Left lobe of liver (tissue), 2 donors: ENCODE measurements around the gene UBR3. TPM values are rescaled to one million over a fixed set of nuclear protein-coding genes. Genes with fewer than 3 reads are reported as not detected.
"Not testable (repeated sequence)": the region's sequence is repeated elsewhere in the genome, so short reads cannot be mapped to it uniquely, and the experiment has no call there.

Experiments
- ATAC-seq: fragments of 200-7000 bp; cut with Tn5 transposase; one replicate; pipeline ENCODE4 v1.9.1; 2020; ENCODE audit warnings: mild to moderate bottlenecking, moderate library complexity
- DNase-seq: peaks from one replicate; pipeline ENCODE4 v3.0.0-alpha.2; 2020; ENCODE audit warnings: low spot score
- total RNA-seq: library from RNA; stranded (reverse); gene quantifications from one replicate; pipeline ENCODE4 v1.2.1, GENCODE V29; 2021
- donor health status: DM: no; HTN: no; CAD: no; lungs with moderate emphysema.
- donor health status: DM: no; HTN: yes; CAD: no.

UBR3 gene
- total RNA-seq, 1 donor from 2014 or later: 27.6 TPM

DNA sequence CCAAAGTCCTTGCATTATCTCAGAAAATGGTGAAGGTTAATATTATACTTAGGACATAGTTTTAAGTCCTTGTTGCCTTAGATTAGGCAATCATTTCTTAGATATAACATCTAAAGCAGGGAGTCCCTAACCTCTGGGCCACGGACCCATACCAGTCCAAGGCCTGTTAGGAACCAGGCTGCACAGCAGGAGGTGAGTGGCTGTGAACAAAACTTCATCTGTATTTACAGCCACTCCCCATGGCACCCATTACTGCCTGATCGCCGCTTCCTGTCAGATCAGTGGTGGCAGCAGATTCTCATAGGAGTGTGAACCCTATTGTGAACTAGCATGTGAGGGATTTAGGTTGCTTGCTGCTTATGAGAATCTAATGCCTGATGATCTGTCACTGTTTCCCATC, 264.2 kb downstream of the UBR3 start:
- DNase-seq (no peak), ATAC-seq (no peak)

DNA sequence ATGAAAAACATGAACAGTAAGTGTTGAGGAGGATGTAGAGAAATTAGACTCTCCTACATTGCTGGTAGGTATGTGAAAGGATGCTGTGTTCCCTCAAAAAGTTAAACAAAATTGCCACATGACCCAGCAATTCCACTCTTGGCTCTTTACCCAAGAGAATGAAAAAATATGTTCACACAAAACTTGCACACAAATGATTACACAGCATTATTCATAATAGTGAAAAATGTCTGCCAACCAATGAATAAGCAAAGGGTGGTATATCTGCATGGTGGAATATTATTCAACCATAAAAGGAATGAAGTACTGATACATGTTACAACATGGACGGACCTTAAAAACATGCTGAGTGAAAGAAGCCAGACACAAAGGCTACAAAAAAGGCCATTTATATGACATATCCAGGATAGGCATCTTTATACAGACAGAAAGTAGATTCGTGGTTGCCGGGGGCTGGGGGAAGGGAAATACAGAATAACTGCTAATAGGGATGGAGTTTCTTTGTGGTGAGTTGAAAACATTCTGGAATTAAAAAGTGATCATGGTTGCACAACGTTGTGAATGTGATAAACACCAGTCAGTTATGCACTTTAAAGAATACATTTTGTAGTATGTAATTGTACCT, 265.3 kb downstream of the UBR3 start:
- DNase-seq: no peak
- ATAC-seq: no peak

DNA sequence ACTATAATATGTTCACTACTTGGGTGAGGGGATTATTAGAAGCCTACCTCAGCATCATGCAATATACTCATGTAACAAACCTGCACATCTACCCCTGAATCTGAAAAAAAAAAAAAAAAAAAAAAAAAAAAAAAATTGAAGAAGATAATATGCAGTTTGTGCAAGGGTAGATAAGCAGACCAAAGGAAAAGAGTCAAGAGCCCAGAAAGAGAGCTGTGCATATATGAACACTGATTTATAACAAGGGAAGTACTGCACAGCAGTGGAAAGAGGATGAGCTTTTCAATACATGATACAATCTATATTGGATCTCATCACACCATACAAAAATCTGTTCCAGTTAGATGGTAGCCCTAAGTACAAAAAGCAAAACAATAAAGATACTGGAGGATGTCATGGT, 268.1 kb downstream of the UBR3 start:
- no peak for DNase-seq
- no peak for ATAC-seq

DNA sequence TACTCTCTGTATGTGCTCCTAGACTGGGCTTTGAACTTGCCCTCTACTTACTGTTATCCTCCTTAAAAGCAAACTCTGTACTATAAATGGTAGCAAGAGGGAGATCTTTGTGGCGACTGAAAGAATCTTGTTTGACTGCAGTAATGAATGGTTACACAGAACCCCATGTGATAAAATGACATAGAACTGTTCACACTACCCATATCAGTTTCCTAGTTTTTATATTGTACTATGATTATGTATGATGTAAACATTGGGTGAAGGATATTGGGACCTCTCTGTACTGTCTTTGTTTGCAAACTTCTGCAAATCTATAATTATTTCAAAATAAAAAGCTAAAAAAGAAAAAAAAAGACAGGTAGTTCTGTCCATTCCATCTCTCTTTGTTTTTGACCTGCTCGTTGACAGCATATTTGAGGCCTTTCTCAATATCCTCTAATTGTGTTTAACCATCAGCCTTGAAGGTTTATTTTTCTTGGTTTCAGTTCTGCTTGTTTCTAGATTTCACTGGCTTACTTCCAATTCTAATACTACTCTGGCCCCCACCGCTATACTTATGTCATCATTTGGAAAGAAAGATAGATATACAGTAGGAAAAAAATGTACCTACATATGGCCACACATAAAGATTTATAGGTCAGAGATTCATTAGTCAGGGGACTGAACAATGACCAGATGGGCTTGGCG, 271.5 kb downstream of the UBR3 start:
- DNase-seq (no peak), ATAC-seq (no peak)

DNA sequence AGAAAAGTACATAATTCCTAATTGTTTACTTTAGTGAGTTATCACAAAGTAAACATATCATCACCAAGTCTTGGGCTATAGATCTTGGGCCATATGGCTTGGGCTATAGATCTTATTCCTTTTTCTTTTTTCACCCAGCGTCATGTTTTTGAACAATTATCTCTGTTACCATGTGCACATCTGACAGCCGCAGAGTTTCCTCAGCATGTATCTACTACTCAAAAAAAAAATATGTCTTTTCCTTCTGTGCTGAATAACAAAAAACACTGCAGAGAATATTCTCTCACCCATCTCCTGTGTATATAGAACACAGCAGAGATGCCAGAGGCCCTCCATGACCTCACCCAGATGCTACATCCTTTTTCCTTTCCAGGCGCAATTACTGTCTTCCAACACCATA, 274.5 kb downstream of the UBR3 start:
- ATAC-seq: no peak
- no peak for DNase-seq

DNA sequence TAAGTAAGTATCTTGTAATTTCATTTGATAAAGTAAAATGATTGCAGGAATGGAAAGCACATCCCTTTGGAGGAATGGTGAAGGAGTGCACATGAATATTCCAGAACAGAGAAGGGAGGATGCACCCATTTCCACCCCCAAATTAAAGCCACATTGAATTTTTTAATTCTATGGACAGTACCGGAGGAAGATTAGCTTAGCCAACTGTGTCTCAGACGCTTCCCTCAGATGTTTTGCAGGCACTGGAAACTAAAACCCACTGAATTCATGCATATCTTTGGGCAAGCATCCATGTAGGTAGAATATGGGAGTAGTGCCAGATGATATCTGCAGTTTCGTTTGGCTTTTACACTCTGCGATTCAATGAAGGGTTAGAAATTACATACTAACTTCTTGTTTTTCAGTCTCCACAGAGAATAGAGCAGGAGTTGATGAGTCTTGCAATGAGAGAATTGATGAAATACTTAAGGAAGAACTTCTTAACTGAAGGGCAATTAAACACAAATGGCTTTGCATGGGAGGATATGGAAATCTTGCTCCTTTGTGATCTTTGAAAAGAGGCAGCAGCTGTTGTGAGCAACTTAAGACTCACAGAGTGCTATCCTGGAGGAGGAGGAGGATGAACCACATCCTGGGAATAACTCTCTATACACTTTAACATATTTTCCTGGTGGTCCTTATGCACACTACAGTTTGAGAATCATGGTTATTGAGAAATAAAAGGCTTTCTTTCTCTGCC, 279.0 kb downstream of the UBR3 start:
- ATAC-seq: no peak
- no peak for DNase-seq

DNA sequence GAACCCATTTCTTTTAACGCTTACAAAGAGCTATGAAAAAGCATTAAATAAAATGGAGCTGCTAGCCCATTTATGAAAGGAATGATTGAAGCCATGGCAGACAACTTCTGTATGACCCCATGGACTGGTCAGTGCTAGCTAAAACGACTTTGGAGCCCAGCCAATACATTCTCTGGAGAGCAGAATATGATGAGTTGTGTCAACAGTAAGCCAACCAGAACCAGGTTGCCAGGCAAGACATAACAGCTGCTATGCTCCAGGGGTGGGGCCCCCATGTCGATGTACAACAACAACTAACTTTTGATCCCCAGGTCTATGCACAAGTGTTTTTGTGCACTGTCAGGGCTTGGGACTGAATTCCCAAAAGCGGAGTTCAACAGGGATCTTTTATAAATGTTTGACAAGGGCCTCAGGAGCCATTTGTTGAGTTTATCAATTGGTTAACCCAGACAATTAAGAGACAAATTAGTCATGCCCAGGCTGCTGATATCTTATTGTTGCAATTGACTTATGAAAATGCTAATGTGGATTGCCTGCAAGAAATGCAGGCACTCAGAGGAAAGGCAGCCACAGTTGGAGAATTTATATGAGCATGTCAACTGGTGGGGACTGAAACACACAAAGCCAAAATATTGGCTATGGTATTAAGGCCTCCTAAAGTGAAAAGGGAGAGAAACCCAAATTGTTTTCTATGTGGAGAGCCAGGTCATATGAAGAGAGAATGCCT, 286.1 kb downstream of the UBR3 start:
- no peak for ATAC-seq
- no peak for DNase-seq

DNA sequence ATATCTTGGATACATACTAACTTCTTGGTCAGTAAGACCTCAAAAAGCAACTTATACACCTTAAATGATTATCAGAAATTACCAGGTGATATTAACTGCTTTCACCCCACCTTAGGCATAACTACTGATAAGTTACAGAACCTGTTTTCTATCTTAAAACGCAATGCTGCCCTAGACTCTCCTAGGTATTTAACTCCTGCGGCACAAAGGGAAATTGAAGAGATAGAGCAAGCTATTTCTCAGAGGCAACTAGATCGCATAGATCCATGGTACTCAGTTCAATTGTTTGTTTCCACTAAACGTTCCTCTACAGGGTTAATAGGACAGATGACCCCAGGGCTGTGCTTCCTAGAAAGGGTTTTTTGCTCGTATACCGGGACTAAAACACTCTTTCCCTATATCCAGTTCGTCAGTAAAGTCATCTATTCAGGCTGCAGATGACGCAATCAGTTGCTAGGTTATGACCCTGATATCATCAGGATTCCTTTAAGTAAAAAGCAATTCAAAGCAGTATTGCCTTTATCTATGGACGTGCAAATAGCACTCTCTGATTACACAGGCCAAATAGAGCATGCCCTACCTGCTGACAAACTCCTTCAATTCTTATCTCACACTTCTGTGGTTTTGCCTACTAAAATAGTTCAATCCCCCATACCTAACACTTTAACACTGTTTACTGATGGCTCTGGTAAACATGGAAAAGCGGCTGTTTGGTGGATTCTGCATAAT, 288.4 kb downstream of the UBR3 start:
- ATAC-seq (no peak), DNase-seq (no peak)

DNA sequence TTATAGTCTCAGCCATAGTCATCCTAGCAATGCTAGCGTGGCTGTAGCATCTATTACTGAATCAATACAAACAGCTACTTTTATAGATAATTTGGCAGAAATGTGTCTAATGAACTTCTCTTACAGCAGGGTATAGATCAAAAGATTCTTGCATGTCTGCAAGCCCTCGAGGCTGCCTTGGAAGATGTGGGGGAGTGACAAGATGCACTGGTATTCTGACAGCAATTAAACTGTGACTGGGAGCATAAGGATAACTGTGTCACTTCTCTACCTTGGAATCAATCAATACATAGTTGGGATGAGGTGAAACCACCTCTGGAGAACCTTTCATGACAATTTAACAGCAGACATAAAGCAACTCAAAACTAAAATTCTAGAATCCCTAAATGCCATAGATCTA, 291.4 kb downstream of the UBR3 start:
- ATAC-seq: no peak
- no peak for DNase-seq

DNA sequence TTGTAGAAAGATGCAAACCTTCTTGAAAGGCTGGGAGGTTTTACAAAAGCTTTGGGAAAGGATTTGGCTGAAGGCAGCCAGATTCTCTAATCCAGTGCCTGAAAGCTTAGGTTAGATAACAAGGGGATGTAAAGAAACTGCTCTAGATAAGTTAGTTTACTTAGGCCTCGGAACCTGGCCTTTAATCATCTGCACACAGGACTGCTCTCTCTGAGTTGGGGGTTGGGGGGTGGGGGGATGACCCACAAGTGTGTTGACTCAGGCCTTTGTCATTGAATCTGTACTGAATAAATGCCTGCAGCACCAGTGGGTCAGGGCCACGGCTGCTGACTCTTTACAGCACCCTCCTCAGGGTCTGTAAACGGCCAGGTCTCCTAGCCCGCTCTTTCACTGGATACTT, 292.1 kb downstream of the UBR3 start:
- DNase-seq, ATAC-seq: not testable (repeated sequence)

DNA sequence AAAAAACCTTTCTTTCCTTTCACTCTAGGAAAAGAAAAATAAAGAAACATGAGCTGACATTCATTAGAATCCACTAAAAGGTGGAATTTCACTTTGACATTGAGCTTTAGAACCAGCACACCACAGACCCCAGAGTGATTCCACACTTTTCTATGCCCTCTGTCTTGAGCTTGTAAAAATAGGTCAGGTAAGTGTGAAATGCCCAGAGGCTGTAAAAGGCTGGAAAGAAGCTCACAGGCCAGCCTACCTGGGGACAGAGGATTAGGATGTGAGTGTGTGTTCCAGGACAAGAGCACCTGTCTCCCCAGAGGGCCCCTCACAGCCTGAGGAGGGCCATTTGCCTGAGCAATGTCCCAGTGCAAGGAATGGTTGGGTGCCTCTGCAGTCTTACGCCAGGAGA, 294.4 kb downstream of the UBR3 start:
- no peak for ATAC-seq

DNA sequence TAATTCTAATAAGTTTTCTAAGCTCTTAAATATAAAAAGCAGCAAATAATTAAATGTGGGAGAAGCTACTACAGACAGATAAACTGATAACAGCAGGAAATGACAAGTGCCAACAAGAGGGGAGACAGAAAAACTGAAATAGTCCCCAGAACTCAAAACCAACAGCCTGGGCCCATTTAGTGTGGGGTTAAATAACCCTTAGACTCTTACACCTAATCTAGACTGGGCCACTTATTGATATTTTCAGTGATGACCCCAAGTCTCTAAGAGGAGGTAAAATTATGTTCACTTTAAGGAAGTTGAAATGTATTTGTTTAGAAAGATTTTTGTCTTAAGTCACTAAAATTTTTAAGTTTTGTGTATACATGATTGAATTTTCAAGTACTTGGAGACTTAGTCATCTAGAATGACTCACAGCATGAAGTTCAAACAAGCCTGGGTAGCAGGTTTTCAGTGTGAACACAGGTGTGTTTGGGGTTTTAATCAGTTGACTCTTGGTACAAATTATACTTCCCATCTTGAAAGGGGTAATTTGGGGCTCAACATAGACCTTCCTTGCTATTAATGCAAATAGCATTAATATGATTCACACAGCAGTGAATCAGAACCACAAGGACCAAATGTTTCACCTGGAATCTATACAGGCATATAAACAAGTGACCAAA, 295.8 kb downstream of the UBR3 start:
- ATAC-seq: no peak

More for the DNA sequence above, 294.4 kb downstream of the UBR3 start:
- no peak for DNase-seq

DNA sequence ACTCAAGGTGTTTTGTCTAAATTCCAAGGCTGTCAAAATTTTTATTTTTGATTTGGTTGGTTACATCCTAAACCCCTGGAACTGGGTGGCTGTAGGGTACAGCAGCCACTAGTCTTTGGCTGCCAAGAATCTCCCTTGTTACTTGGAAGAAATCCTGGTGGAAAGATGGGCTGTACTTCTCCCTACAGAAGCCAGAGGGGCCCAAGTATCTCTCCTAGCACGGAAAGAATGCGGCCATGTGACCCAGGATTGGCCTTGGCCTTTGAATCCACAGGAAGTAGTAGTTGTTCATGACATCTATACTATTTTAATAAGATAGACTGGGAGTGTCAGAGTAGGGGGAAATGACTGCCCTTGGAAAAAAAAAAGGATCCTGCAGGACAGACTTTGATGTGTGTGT, 296.3 kb downstream of the UBR3 start:
- DNase-seq (no peak), ATAC-seq (no peak)

More for the DNA sequence above, 295.8 kb downstream of the UBR3 start:
- no peak for DNase-seq

DNA sequence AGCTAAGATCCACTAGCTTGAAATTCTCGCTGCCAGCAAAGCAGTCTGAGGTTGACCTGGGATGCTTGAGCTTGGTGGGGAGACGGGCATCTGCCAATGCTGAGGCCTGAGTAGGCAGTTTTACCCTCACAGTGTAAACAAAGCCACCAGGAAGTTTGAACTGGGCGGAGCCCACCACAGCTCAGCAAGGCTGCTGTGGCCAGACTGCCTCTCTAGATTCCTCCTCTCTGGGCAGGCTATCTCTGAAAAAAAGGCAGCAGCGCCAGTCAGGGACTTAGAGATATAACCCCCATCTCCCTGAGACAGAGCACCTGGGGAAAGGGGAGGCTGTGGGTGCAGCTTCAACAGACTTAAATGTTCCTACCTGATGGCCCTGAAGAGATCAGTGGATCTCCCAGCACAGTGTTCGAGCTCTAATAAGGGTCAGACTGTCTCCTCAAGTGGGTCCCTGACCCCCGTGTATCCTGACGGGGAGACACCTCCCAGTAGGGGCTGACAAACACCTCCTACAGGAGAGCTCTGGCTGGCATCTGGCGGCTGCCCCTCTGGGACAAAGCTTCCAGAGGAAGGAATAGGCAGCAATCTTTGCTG, 299.0 kb downstream of the UBR3 start:
- ATAC-seq, DNase-seq: not testable (repeated sequence)

Other genes with a start within 250 kb of the UBR3 start
- gene PPIG, start 243.1 kb upstream of the UBR3 start, total RNA-seq: 23.0 TPM
- not detected for gene CFAP210, start 133.0 kb upstream of the UBR3 start, total RNA-seq
- 2.1 TPM for gene PHOSPHO2, start 133.0 kb upstream of the UBR3 start, total RNA-seq
- gene KLHL23, start 93.6 kb upstream of the UBR3 start, total RNA-seq: 6.5 TPM
- 21.4 TPM for gene SSB, start 28.6 kb upstream of the UBR3 start, total RNA-seq
- gene METTL5, start 2.5 kb upstream of the UBR3 start, total RNA-seq: 15.2 TPM